Measurements from ENCODE around the gene SEC61G.

Gene SEC61G

DNA sequence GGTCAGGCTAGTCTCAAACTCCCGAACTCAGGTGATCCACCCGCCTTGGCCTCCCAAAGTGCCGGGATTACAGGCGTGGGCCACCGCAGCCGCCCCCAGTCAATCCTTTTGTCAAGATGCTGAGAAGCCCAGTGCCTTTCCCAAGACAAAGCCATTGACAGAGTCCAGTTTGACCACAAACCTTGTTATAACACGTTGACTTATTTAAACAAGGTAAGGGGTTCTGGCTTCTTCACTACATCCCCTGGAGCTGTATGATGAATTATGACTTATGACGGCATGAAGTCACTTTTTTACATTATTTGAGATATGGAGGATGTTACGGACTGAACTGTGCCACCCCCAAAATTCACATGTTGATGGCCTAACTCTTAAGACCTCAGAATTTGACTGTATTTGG is 5.8 kb upstream of the SEC61G start:
- DNase-seq (ENCODE audit: low read depth in 2 of 2): no peak

DNA sequence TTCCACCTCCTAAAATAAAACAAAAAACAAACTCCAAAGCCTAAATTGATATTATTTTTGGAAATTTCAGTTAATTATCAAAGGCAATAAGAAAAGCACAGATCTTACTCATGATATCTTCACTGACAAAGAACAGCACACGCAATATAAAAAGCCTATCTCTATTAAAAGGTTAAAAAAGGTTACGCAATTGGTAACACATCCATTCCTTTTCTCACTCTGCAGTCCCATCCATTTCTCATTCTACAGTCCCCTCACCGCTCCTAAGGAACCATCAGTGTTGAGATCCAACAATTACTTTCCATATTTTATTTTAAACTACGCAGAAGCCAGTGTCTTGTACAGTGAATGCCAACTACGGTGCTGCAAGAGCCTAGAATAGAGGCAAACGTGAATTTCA is 1.3 kb downstream of the SEC61G start:
- DNase-seq (ENCODE audit: low read depth in 2 of 2): no peak

DNA sequence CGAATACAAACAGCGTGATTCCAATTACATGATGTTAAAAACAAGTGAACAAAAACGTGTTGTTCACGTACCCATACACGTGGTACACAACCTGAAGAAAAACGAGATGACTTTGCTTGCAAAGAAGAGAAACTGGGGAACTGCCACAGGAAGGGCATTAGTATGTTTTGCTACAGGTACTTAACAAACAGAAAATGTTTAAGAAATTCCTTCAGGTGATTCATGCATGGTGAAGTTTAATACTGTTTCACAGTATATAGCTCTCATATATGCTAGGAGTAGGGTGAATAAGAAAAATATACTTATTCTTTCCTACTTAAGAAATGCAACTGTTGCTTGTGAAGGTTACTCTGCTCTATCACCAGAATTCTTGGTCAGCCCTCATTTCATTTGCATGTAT is 9.8 kb downstream of the SEC61G start:
- no peak for DNase-seq (ENCODE audit: low read depth in 2 of 2)

DNA sequence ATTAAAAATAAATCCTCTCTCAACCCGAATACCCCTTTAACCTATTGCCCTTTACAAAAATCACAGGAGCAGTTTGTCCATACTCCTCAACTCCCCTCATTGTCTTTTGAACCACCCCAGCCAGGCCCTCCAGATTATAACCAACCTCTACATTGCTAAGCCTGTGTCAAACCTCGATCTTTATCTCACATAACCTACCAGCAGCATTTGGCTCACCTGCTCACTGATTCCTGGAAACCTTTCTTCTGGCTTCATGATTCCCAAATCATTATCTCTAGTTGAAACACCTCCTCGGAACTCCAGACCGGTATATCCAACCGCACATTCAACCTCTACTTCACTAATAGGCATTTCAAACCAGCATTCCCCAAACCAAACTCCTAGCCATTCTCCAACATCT is 11.8 kb downstream of the SEC61G start:
- DNase-seq (ENCODE audit: low read depth in 2 of 2): no peak

DNA sequence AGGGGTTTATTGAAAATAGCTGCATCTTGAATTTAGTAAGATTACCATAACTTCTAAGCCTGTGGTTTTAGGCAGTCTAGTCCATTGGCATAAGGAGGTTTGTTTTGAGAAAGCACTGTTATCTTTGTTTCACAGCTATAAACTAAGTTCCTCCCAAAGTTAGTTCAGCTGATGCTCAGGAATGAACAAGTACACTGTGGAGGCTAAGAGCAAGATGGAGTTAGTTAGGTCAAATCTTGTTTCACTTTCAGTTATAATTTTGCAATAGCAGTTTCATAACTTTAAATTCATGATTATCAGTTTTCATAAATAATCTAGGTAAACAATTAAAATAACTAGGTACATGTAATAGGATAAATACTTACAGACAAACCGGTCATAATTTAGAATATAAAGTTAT is 15.4 kb downstream of the SEC61G start:
- DNase-seq (ENCODE audit: low read depth in 2 of 2): no peak

DNA sequence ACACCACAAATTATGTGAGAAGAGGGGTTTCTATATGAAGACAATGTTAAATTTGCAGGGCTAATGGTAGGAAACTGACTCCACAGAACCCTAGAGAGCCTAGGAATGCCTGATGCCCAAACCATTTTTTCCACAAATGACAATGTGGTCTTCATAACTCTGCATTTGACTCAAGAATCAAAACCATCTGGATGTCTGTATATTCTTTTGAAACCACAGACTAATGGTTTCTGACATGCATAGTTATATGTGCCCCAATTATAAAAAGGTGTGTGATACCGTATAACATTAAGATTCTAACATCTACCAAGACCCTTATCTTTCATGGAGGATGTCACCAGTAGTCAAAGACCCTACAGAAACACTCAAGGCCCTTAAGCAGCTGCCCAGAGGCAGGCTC is 20.3 kb downstream of the SEC61G start:
- no peak for DNase-seq (ENCODE audit: low read depth in 2 of 2)

DNA sequence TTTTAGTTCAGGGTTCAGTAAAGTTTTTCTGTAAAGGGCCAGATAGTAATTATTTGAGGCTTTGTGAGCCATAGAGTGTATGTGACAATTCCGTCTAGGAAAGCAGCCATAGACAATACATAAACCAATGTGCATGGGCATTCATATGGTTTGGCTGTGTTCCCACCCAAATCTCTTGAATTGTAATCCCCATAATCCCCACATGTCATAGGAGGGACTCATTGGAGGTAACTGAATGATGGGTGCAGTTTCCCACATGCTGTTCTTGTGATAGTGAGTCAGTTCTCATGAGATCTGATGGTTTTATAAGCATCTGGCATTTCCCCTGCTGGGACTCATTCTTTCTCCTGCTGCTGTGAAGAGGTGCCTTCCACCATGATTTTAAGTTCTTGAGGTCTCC is 29.9 kb downstream of the SEC61G start:
- no peak for DNase-seq (ENCODE audit: low read depth in 2 of 2)

DNA sequence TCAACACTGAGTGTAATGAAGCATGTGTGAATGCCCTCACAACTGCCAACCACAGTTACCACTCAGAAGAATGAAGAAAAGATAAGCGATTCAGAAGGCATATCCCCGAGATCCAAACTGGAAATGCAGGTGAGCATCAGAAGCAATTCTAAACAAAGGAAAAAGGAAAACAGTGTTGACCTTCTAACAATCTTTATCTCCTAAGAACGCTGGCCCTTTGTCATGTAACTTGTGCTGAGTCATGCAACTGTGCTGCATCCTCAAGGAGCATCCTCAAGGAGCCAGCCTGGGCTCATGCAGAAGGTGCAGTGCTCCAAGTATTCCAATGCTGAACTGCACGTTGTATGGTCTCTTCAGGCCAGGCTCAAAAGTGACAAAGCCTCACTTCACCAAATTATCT is 30.6 kb downstream of the SEC61G start:
- DNase-seq (ENCODE audit: low read depth in 2 of 2): no peak

DNA sequence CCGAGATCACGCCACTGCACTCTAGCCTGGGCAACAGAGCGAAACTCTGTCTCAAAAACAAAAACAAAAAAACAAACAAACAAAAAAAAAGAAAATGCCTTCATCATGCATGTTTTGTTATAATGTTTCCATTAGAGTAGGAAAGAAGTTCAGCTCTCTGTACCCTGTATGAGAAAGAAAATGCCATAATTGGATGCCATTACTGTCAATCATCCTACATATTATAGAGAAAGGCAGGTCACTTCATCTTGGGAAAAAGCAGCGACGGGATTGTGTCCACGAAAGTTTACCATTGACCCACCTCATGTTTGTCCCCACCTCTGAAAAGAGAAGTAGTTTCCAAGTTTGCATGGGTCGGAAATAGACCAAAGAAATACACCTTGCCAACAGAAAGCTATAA is 33.8 kb downstream of the SEC61G start:
- DNase-seq (ENCODE audit: low read depth in 2 of 2): no peak

DNA sequence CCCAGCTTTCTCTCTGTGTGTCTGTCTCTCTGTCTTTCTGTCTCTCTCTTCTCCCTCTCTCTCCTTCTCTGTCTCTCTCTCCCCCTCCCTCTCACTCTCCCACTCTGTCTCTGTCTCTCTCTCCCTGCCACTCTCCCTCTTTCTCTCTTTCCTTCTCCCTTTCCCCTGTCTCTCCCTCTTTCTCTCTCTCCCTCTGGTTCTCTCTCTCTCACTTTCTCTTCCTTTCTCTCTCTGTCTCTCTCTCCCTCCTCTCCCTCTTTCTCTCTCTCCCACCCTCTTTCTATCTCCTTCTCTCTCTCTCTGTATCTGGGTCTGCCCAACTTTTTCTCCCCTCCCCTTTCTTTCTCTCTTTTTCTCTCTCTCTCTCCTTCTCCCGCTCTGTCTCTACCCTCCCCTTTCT is 36.5 kb downstream of the SEC61G start:
- no peak for DNase-seq (ENCODE audit: low read depth in 2 of 2)

DNA sequence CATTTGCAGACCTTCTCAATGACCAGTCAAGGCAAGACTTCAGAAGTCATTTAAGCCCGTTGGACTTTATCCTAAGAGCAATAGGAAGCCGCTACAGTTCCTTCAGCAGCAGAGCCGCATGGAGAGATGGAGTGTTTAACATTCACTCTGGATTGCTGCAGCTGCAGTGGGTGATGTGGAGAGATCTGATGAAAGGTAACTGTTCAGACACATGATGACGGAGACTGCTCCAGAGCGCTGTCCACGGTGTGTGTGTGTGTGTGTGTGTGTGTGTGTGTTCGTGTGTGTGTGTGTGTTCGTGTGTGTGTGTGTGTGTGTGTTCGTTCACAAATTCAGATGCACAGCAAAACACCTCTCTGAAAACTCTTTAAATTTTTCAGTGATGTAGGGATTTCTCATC is 37.0 kb downstream of the SEC61G start:
- no peak for DNase-seq (ENCODE audit: low read depth in 2 of 2)

DNA sequence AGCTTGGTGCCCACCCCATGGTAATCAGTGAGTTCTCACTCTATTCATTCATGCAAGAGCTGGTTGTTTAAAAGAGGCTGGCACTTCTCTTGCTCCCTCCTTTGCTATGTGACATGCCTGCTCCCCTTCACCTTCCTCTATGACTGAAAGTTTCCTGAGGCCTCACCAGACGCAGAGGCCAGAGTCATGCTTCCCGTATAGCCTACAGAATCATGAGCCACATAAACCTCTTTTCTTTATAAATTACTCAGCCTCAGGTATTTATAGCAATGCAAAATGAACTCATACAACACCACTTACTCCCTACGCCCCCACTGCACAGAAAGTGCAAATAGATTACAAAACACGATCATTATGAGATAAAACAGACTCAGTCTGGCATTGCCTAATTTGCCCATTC is 39.0 kb downstream of the SEC61G start:
- no peak for DNase-seq (ENCODE audit: low read depth in 2 of 2)

DNA sequence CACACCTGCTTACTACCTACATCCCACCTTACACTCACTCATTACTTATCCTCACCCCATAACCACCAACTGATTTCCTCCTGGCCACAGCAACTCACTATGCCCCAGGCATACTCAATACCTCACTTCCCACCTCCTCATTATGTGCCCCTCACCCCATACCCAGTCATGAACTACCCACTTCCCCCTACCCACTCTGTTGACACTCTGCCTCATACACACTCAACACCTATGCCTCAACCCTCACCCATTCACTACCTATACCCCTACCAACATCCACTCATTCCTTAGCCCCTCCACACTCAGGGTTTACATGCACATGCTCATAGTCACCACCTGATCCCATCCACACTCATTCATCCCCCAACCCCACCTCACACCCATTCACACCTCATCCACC is 39.6 kb downstream of the SEC61G start:
- DNase-seq (ENCODE audit: low read depth in 2 of 2): no peak

DNA sequence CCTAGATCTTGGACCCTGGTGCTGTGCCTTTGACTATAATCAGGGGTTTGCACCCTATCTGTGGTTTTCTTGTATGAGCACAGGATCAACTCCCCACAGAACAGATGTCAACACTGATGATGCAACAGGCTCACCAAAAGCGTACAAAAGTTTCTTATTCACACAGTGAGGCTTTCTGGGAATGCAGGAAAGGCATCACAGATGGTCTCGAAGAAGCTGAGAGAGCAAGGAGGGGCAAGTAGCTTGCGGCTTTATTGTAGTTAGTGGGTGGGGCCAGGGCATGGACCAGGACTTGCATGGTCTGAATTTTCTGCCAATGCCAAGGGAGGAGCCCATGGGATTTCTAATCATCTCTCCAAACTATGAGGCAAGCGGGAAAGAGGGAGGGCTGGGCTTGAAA is 46.2 kb downstream of the SEC61G start:
- DNase-seq (ENCODE audit: low read depth in 2 of 2): no peak

DNA sequence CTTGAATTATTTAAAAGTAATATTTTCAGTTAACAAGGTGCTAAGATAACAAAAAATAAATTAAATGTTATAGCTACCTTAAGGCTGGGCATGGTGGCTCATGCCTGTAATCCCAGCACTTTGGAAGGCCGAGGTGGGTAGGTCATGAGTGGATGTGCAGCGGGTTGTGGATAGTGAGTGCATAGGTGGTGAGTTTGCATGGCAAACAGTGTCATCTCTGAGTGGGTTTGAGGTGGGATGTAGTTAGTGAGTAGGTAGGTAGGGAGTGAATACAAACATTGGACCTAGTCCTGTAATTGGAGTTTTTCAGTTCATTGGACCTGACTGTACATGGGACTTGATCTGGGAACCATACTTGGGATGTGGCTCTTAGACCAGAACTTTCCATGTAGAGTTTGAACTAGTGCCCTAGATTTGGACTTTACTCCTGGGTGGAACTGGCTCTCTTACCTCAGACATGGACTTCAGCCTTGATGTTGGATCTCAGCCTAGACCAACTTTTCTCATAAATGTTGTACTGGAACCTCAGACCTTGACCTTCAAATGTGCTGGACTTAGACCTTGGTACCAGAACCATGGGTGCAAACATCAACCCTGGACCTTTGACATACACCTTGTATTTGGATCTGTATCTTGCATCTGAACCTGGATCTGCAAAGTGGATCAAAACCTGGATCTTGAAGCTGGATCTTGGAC is 47.0 kb downstream of the SEC61G start:
- no peak for DNase-seq (ENCODE audit: low read depth in 2 of 2)

DNA sequence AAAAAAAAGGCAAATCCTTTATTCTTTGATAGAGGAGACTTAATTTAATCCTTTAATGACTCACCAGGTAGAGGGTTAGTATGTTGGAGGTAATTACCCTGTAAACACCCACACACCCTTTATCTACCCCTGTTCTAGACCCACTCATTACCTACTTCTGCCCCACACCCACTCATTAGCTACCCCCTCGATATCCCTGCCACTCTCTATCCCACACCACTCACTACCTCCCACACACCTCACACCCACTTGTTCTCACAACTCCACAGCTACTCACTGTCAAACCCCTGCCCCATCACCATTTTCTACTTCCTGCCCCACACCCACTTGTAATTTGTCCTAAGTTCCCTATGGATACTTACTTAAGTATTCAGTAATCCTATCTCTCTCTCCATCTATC is 49.7 kb downstream of the SEC61G start:
- DNase-seq (ENCODE audit: low read depth in 2 of 2): no peak

DNA sequence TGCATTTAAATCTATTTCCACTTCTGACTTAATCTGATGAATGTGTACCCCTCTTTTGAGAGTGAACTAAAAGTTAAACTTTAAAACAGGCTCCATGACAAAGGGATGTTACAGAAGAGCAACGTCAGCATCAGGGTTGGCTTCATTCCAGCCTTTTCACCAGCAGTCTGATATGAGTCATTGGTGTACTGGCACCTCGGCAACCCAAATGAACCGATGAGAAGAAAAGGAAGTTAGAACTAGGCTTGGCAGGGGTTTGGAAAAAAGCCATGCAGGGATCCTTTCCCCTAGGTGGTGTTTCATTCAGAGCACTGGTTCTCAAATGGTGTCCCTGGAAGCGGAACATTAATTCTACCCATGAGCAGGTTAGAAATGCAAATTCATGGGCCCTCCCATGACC is 53.6 kb downstream of the SEC61G start:
- DNase-seq (ENCODE audit: low read depth in 2 of 2): no peak

DNA sequence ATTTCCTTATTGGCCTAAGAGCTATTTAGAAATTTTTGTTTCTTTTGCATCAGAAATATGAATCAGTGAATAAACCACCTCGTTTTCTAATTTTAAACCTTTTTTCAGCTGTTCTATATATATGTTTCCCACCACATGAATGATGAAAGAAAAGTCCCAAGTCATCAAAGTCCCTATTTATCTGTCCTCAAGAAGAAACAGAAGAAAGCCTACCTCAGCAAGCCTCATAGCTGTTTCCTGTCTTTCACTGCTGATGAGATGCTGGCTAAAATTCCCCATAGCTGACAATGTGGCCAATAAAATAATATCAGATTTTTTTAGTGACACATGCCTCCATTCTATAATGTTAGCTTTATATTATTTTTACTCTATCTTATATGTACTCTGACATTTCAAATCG is 54.2 kb downstream of the SEC61G start:
- no peak for DNase-seq (ENCODE audit: low read depth in 2 of 2)
